ENCODE measurements around the gene FGGY.

Gene FGGY

DNA sequence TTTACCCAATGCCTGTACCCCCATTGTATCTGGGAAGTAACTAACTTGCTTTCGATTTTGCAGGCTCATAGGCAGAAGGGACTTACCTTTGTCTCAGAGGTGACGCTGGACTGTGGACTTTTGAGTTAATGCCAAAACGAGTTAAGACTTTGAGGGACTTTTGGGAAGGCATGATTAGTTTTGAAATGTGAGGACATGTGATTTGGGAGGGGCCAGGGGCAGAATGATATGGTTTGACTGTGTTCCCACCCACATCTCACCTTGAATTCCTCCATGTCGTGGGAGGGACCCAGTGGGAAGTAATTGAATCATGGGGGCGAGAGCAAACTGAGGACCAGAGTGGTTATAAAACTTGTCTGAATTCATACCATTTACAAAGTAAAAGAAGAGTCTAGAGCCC, 440.7 kb downstream of the FGGY start:
- DNase-seq (ENCODE audit: low spot score) = no peak

DNA sequence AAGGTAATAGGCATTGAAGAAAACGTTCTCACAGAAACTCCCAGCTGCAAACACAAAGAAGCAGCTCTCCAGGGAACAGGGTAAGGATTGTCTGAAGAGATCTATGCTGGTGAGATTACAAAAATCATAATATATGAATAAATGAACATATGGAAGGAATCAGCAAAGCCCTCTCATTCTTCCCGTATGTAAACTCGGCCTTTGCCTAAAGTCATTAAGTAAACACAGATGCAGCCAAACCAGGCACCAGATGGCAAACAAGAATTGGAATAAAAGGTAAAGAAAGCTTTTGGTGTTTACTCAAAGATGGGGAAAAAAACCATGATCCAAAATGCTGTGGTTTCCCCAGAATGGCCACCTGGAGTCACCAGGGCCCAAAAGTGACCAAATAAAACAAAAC, 441.3 kb downstream of the FGGY start:
- no peak for DNase-seq (ENCODE audit: low spot score)

DNA sequence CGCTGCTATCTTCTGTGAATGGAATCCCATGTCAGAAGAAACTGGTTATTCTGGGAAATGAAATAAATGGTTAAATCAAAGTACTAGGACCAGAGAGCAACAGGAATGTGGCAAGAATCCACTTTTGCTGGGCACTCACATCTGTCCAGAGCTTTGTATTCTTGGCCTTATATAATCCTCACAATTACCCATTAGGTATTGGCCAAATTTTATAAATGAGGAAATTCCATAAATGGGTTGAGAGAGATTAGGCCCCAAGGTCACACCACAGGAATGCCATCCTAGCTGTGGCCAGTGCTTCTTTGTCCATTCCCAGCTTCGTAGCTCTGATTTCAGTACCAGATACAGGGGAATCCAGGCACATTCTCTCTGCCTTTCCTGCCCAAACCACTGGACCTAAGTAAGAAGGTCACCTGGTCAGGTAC, 441.7 kb downstream of the FGGY start:
- DNase-seq (ENCODE audit: low spot score) = no peak

DNA sequence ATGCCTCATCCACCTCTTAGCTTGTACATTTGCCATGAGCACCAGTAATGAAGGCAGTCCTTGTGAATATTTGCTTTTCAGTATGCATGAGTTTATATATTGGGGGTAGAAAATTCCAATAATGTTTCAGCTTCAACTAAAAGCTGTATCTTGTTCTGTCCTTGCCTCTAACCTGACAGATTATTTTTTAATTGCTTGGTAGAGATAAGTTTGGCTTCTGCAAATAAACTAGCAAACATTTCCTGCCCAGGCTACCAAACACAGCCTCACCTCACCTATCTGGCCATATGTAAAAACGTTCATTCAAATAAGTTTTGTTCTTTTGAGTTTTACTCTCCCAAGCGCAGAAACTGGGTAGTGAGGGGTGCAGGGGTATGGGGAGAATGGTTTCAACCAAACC, 442.2 kb downstream of the FGGY start:
- no peak for DNase-seq (ENCODE audit: low spot score)

DNA sequence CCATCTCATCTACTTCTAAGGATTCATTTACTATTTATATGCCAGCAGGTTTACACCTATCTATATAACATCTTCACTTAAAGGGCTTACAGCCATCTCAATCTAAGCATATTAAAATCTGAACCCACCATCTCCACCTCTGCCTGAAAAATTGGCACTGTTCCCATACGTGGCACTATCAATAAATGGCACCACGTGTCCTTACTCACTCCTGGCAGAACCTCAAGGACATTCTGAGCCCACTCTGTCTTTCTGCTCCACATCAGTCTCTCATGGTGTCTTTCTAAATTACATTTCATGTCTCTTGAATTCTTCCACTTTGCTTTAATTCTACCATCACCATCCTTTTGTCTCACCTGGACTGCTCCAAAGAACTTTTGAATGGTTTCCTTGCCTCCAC, 445.6 kb downstream of the FGGY start:
- DNase-seq (ENCODE audit: low spot score) = no peak

GRCh38 chr1:59743324-59744091, 446.6 kb downstream of the FGGY start:
- no peak for DNase-seq (ENCODE audit: low spot score)

- no peak for DNase-seq (ENCODE audit: low spot score)
Measured at GRCh38 chr1:59747420-59748024, 450.6 kb downstream of the FGGY start.

GRCh38 chr1:59748123-59748522, 451.2 kb downstream of the FGGY start:
- DNase-seq (ENCODE audit: low spot score) = no peak

GRCh38 chr1:59750328-59751003, 453.6 kb downstream of the FGGY start:
- DNase-seq (ENCODE audit: low spot score) = no peak

DNA sequence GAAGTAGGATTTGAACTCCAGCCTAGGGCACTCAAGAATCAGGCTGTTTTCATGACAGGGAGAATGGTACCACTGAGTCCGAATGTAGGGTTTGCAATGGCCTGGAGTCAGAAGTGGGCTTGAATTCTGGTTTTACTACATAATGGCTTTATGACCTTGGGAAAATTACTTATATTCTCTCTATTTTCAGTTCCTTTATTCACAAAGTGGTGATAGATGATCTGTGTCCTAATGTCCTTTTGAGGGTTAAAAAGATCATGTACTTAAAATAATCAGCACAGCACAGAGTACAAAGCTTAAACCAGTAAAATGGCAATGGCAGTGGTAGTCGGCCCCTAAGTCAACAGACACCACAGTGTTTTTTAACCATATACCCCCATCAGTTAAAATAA, 454.1 kb downstream of the FGGY start:
- DNase-seq (ENCODE audit: low spot score) = no peak

DNA sequence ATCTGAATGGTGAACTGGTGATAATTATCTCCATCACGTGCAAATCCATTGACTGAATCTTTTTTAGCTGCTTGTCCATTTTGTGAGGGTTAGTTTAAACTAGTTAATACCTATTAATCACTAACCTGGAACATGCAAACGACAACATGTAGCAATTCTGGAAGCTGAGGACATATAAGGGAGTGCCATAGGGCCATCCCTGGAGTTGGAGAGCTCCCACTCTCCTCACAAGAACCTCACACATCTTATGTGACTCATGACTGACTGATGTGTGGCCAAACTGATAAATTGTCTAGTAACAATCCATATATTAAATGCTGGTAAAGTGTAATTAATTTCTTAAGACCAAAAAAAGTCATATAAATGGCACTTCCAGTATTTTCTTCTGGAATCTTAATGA, 454.9 kb downstream of the FGGY start:
- no peak for DNase-seq (ENCODE audit: low spot score)

- DNase-seq (ENCODE audit: low spot score) = no peak
Measured at GRCh38 chr1:59752556-59753414, 455.9 kb downstream of the FGGY start.

GRCh38 chr1:59755069-59755685, 458.3 kb downstream of the FGGY start:
- DNase-seq (ENCODE audit: low spot score) = no peak

- no peak for DNase-seq (ENCODE audit: low spot score)
Measured at GRCh38 chr1:59757197-59757747, 460.4 kb downstream of the FGGY start.

- peak; percentile 53 for DNase-seq (ENCODE audit: low spot score)
Measured at GRCh38 chr1:59759156-59759925, 462.4 kb downstream of the FGGY start.

GRCh38 chr1:59761443-59761842, 464.5 kb downstream of the FGGY start:
- no peak for DNase-seq (ENCODE audit: low spot score)

- DNase-seq (ENCODE audit: low spot score) = no peak
Measured at GRCh38 chr1:59763418-59763817, 466.5 kb downstream of the FGGY start.

DNA sequence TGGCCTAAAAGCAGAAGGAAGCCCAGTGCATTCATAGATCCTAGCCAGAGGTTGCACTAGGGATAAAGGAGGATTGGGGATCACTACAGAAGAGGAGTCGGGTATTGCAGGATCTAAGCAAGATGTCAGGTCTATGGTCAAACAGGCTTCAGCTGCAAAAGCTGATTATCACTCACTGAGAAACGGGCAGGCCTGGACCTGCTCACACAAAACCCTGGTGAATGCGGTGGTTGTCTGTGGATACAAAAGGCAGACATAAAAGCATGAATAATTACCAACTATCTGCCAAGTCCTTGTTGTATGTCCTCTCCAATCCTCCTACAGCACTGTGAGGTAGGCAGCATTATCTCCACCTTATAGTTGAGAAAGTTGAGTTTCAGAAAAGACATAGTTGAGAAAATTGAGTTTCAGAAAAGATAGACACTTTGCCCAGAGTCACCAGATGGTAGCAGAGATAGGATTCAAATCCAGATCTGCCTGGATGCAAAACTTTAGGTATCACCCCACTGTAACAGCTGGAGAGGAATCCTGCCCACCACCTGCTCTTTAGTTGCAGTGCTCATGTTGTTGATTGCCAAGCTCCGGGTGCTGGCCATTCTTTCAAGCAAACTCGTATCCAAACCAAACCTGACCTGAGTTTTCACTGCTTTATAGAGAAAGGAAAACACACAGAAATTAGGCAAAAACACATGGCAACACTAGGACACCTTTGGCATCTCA, 468.3 kb downstream of the FGGY start:
- no peak for DNase-seq (ENCODE audit: low spot score)

DNA sequence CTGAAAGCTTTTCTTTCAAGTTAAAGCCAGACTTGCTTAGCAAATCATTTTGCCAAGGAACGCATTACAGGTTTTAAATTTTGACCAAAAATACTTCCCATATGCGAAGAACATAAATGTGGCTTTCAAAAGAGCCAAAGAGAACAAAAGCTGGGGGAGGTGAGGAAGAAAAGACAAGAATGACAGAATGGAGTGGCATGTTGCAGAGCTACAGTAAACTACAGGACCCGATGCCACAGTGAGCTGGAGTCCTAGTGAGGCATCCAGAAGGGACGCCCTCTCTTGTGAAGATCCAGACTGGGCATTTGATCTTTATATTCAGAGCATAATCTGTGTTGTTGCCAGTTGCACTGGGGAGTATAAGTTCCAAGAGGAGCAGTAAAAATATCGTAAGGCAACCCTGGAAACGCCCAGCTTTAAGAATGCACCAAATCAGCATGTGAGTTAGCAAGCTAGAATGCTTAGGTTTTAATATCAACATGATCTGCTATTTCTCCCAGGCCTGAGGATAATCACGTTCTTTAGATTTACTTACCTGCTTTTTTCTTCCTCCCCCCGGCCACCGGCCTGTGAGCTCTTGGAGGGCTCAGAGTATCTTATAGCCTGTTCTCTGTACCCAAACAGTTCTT, 469.4 kb downstream of the FGGY start:
- no peak for DNase-seq (ENCODE audit: low spot score)

DNA sequence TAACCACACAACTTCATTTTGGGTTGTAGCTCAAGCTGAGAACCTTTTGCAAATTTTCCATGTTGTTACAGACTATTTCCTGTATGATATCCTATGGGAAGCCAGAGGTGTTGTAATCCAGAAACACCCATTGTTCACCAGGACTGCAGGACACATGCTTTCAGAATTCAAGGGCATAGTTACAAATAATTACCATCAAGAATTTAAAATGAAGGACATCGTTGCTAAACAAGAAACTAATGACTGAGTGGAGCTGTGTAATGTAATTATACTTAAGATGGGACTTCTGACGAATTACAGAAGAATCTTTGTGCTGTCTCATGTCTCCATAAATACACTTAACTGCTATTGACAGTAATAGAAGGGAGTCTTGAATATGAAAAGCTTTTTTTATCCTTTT, 470.2 kb downstream of the FGGY start:
- DNase-seq (ENCODE audit: low spot score) = no peak

Measured in HuH-7.5 (cell line).